Stimulated activated CD4-positive, alpha-beta T cell treated with anti-CD3 and anti-CD28 coated beads, Interleukin-4, amount 100 ng/mL, for 24 hours (primary cell): ENCODE measurements around the gene TRIM40.
A peak's percentile ranks its signal among the peaks of the same experiment; 100 is the strongest.
"Not testable (repeated sequence)": the region's sequence is repeated elsewhere in the genome, so short reads cannot be mapped to it uniquely, and the experiment has no call there.

Experiments used
- DNase-seq: peaks from one replicate; pipeline ENCODE4 v3.0.0-alpha.2; 2020

The TRIM40 gene

DNA sequence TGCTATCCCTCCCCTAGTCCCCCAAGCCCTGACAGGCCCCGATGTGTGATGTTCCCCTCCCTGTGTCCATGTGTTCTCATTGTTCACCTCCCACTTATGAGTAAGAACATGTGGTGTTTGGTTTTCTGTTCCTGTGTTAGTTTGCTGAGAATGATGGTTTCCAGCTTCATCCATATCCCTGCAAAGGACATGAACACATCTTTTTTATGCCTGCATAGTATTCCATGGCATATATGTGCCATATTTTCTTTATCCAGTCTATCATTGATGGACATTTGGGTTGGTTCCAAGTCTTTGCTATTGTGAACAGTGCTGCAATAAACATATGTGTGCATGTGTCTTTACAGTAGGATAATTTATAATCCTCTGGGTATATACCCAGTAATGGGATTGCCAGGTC lies 29.3 kb downstream of the TRIM40 start:
- not testable (repeated sequence) for DNase-seq

DNA sequence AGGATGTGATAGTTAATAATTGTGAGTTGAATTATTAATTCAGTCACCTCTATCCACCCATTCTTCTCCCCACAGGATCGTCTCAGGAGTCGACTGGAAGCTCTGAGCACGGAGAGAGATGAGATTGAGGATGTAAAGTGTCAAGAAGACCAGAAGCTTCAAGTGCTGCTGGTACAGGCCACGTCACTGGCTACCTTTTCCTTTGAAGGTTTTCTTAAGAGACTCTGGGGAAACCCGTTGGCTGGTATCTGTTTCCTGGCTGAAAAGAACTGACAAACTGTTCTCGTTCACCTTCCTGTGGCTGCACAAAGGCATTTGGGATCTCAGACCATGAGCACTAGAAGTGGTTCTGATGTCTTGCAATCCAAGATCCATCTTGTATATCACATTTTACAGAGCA lies 31.2 kb downstream of the TRIM40 start:
- no peak for DNase-seq

DNA sequence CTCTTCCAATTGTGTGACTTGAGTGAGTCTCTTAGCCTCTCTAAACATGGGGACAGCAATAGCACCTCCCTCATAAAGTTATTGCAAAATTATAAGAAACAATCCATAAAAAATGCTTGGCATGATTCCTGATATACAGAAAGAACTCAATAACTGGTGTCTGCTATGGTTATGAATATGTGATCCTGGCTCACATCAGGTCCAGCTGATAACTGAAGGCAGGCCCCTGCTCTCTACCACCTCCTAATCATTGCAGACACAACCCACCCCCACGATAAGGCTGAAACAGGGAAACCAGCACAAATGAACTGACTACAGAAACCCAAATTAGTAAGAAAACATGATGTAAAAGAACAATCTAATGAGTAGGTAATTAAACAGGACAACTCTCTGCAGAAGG lies 32.8 kb downstream of the TRIM40 start:
- no peak for DNase-seq

DNA sequence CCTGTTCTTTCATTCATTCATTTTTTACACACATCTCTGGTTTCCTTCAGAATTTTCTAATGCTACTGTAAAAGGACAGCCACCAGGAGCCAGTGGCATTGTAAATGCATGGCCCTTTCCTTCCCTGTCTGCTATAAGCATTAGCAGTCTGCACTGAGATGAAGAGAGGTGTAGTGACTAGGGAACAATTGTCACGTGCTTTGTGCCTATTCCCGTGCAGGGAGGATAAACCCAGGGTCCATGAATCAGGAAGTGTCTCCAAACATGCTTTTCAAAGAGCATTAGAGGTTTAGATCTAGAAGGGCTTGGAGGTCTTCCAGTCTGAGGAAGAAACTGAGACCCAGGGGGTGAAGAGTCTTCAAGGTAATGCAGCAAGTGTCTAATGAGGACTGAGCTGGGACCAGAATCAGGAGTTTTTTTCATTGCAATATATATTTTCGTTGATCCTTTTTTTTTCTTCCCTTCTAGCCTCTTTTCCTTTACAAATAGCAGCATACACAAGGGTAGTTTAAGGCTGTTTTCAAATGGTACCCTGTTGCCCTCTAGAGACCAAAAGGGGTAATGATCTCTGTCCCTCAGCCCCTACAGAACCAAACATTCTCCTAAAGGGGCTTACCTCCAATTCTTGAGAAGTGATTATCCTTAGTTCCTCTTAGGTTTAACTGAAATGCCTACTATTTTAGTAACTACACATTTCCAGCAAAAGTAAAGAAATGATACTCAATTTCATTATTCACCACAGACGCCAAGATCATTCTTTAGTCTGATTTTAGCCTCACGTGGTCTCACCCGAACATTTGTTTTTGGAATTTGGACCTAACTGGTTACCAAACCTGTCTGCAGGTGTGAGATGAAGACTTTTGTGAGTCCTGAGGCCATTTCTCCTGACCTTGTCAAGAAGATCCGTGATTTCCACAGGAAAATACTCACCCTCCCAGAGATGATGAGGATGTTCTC lies 34.0 kb downstream of the TRIM40 start:
- peak; percentile 27 for DNase-seq

DNA sequence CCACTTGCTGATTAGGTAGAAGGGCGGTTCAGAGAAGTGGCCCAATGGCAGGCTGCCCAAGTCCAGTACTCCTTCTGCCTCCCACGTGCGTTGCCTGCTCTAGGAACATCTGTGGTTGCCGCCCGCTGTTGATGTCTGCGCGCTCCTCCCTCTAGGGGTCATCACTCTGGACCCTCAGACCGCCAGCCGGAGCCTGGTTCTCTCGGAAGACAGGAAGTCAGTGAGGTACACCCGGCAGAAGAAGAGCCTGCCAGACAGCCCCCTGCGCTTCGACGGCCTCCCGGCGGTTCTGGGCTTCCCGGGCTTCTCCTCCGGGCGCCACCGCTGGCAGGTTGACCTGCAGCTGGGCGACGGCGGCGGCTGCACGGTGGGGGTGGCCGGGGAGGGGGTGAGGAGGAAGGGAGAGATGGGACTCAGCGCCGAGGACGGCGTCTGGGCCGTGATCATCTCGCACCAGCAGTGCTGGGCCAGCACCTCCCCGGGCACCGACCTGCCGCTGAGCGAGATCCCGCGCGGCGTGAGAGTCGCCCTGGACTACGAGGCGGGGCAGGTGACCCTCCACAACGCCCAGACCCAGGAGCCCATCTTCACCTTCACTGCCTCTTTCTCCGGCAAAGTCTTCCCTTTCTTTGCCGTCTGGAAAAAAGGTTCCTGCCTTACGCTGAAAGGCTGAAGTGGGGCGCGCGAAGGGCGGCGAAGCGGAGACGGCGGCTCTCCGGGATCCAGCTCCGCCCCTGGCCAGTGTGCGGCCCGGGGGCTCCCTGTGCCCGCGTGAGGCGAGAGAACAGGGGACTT lies 35.9 kb downstream of the TRIM40 start:
- DNase-seq = no peak

DNA sequence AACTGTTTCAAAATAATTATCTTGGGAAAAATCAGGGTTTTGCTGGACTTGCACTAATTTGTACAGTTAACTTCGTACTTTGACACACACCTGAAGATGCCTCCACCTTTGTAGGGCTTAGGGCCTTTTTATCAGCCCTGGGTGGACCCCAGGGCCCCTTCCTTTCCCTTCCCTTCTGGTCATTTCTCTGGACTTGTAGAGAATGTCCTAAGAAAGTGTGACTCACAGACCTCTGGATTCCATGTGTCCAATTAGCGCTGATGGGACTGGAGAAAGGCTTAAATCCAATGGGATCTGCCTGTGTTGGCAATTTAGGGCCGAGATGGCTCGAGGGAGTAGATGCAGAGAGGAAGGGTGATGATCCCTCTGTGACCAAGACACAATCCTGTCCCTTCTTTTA lies 36.7 kb downstream of the TRIM40 start:
- no peak for DNase-seq

DNA sequence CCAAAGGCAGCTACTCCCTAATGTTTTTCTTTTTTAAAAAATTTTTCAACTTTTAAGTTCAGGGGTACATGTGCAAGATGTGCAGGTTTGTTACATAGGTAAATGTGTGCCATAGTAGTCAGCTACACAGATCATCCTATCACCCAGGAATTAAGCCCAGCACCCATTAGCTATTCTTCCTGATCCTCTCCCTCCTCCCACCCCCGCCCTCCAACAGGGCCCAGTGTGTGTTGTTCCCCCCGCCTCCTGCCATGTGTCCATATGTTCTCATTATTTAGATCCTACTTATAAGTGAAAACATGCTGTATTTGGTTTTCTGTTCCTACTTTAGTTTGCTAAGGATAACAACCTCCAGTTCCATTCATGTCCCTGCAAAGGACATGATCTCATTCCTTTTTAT lies 39.8 kb downstream of the TRIM40 start:
- DNase-seq = no peak

DNA sequence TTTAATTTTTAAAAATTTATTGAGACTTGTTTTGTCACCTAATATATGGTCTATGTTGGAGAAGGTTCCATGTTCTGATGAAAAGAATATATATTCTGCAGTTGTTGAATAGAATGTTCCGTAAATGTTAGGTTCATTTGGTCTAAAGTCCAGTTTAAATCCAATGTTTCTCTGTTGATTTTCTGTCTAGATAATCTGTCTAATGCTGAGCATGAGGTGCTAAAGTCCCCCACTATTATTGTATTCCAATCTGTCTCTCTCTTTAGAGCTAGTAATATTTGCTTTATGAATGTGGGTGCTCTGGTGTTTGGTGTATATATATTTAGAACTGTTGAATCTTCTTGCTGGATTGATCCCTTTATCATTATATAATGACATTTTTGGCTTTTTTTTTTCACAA lies 42.9 kb downstream of the TRIM40 start:
- no peak for DNase-seq

DNA sequence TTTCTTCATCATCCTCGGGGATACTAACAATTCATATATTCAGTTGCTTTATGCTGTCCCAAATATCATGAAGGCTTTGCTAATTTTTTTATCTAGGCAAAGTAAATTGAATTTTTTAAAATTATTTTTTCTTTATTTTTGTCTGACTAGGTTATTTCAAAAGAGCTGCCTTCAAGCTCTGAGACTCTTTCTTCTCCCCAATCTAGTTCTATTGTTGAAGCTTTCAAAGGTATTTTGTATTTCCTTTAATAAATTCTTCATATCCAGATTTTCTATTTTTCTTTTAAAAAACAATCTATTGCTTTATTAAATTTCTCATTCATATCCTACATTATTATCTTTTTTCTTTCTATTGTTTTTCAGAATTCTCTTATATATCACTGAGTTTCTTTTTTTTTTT lies 44.2 kb downstream of the TRIM40 start:
- DNase-seq = no peak

DNA sequence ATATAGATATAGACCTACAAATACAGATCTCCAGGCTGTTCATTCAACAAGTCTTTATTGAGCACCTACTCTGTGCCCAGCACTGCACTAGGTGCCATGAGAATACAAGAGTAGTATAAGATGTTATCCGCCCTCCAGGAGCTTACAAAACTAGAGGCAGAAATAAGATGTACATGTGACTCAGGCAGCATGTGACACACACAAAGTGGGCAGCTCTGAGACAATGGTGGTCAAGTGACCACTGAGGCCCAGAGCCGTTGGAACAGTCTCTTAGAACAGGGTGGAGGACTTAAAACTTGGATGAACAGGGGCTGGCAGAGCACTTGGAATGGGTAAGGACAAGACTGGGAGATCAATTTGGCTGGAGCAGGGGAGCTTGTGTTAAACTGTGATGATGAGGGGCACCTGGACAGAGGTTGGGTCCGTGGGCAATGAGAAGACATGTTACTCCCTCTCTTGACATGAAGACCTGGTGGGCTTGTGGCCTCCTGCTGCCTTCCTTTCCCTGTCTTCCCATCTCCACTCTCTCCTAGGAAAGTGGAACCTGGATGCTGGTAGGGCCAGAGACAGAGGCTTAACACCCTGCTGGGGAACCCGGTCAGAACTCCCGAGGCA lies 48.6 kb downstream of the TRIM40 start:
- DNase-seq = no peak

DNA sequence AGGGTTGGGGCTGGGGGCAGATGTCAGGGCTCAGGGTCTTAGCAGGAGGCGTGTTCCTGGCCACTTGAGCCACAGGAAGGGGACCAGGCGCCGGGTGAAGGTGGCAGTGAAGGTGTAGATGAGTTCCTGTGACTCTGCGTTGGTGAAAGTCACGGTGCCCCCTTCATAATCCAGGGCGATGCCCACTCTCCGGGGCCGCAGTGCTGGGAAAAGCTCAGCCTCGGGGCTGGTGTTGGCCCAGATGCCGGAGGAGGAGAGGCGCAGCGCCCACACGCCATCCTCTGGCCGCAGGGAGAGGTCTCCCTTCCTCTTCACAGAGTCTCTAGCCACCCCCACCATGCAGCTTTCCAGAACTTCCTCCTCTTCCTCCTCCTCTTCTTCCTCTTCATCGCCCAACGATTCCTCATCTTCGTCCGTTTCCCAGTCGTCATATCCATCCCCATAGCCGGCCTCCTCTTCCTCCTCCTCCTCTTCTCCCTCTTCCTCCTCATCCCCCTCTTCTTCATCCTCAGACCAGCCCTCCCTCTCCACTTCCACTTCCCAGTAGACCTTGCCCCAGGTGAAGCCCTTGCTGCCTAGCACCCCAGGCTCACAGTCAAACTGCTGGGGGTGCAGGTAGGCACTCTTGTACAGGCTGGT lies 50.0 kb downstream of the TRIM40 start:
- DNase-seq = no peak

DNA sequence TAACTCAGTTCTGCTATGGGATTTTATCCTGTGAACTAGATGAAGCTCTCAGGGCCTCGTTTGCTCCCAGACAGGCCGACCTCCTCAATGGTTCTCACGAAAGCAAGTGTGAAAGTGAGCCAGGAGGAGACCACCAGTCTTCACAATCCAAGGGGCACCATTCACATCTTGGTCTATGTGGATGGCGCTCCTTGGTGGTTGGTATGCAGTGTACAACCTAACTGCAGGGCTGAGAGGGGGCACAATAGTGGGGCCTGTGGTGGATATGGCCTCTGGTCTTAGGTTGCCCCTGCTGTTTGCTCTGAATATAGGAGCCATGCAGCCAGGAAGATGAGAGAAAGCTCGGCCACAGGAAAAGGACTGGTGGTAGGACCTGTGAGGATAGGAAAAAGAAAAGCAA lies 52.6 kb downstream of the TRIM40 start:
- DNase-seq = no peak

DNA sequence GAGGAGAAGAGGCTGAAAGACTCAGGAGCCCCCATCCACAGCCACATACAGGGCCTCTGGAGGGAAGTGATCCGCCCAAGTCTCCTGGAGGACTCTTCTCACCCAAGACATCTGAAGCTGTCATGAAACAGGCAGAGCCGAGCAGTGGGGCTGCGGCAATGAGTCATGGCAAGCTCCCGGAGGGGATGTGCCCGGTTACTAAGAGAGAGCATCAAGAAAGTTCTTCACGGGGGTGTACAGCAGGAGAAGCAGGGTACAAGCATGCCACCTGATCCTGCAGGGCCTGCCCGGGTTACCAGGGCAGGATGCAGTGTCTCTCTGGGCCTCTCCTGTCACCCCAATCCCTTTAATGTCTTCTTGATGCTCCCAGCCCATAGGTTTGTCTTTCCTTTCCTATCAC lies 56.1 kb downstream of the TRIM40 start:
- no peak for DNase-seq

DNA sequence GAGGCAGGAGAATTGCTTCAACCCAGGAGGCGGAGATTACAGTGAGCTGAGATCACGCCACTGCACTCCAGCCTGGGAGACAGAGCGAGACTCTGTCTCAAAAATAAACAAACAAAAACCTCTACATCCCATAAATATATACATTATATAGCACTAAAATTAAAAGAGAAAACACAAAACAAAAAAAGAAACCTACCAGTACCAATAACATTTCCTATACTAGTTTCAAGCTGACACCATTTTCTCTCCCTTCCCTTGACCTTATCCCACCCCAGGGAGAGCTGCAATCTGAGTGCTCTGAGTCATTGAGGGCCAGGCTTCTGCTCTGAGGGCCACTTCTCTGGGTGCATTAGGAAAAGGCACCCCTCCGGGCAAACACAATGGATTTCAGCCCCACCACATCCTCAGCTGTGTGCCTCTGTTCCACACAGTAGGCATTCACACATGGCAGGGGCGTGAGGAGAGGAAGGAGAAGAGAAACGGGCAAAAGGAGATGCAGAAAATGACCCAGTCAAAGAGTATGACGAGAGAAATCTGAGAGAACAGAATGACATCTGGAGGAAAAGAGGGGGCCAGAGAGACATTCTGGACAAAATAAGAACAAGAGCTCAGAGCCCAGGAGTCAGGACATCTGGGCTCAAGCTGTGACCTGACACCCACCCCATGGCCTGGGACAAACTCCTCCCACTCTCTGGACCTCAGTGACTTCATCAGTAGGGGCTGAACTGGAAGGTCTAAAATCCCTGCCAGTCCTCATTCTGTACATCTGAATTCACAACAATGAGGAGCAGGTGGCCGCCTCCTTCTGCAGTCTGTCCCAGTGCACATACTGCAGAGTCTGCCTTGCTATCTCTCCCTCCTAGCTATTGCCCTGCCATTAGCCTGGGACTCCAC lies 59.1 kb downstream of the TRIM40 start:
- DNase-seq = no peak

DNA sequence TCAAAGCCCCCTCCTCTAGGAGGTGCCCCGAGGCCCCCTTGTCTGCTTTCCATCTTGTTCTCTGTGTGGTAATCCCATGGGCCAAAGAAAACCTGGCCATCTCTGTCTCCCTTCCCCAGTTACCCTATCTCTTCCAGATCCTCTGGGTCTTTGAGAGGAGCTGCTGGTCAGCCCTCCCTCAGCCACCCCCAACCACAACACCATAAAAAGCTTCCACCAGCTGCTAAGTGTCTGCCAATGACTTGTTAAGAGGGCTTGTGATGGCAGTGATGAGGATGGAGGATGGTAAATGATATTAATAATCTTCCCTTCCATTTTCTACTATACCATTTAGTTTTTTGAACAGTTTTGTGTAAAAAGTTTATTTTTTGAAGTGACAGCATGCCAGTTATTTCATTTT lies 60.0 kb downstream of the TRIM40 start:
- DNase-seq = no peak

DNA sequence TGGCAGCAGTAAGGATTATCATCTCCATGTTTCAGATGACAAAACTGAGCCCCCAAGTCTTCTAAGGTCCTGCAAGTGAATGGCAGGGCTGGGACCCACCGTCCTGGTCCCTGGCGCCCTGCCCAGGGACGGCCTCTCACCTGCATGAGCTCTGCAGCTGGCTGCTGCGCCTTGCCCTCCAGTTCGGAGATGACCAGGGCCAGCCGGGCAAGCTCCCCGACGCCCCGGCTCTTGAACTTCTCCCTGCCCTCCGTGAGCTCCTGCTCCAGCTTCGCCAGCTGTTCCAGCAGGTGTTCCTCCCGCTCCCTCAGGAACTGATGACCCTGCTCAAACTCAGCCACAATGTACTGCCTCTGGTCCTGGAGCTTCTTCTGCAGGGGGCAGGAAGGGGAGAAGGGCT lies 60.4 kb downstream of the TRIM40 start:
- DNase-seq = no peak
